HepG2 (cell line): Measurements from ENCODE around the gene COX14. TPM values are rescaled to one million over a fixed set of nuclear protein-coding genes. Genes with fewer than 3 reads are reported as not detected.

Experiments used
- ARID5B ChIP-seq: IDR thresholded peaks from 2 replicates; pipeline ENCODE4 v1.4.0; 2020; ENCODE audit warnings: mild to moderate bottlenecking, missing genetic modification reagents
- CEBPG ChIP-seq: IDR thresholded peaks from 2 replicates; pipeline ENCODE4 v1.6.1; 2016
- CTCF ChIP-seq: sonication (generic); formaldehyde crosslinking; IDR thresholded peaks from 2 replicates; pipeline ENCODE4 v1.5.0; 2020; ENCODE audit warnings: mild to moderate bottlenecking, missing genetic modification reagents, moderate library complexity
- GPN1 ChIP-seq: sonication (generic); formaldehyde crosslinking; IDR thresholded peaks from 2 replicates; pipeline ENCODE4 v1.5.1; 2020; ENCODE audit warnings: missing genetic modification reagents, borderline replicate concordance
- KMT2B ChIP-seq: IDR thresholded peaks from 2 replicates; pipeline ENCODE4 v1.6.1; 2016; ENCODE audit warnings: missing genetic modification reagents, missing compliant biosample characterization
- RBFOX2 ChIP-seq: fragments of 200-400 bp; formaldehyde crosslinking; IDR thresholded peaks from 2 replicates; pipeline ENCODE4 v1.6.1; 2017; ENCODE audit warnings: low read depth, mild to moderate bottlenecking, low read length
- SRSF9 ChIP-seq: fragments of 200-400 bp; formaldehyde crosslinking; IDR thresholded peaks from 2 replicates; pipeline ENCODE4 v1.6.1; 2018; ENCODE audit warnings: borderline replicate concordance, mild to moderate bottlenecking, low read depth, low read length; ENCODE audit not compliant: insufficient read depth, poor library complexity, severe bottlenecking
- ZNF704 ChIP-seq: sonication (generic); formaldehyde crosslinking; IDR thresholded peaks from 2 replicates; pipeline ENCODE4 v1.8.1; 2023; ENCODE audit warnings: mild to moderate bottlenecking, inconsistent platforms, moderate library complexity, missing genetic modification reagents, borderline replicate concordance
- polyA plus RNA-seq, 8 experiments: library from polyadenylated mRNA; depleted of rRNA in 3 of 8; stranded (reverse) in 7 of 8; unstranded in 1 of 8; fragments of >200 nt; fragmentation: Illumina TruSeq in 4 of 8; extraction: Trizol in 4 of 8; gene quantifications; 2 replicates each; pipeline versions ENCODE4 v1.2.1 to v1.2.3, GENCODE V29; 2011 to 2016; ENCODE audit warnings: low read depth in 4 of 8, missing spikeins in 1 of 8, mixed read lengths in 1 of 8; ENCODE audit not compliant: insufficient read depth in 1 of 8
- total RNA-seq, 5 experiments: library from RNA; depleted of rRNA; stranded (reverse); fragments of >200 nt; fragmentation: Illumina TruSeq; extraction: Trizol; gene quantifications; 2 replicates each; pipeline ENCODE4 v1.2.3, GENCODE V29; 2016; ENCODE audit warnings: low read depth in 1 of 5

The COX14 gene
- total and polyA plus RNA-seq, 2 of the 13 experiments (the other 11 are each of a cell fraction or from before 2014, with no cell fraction given) = 53.0 to 71.6 TPM

- TF ChIP-seq ARID5B (CRISPR knock-in tag) = 0 out of 2 replicates have a peak, but pooled peaks have one; percentile 5
- peak; percentile 87 for TF ChIP-seq CTCF (CRISPR knock-in tag)
- no peak for TF ChIP-seq GPN1 (CRISPR knock-in tag)
- no peak for TF ChIP-seq ZNF704 (CRISPR knock-in tag)
- peak; percentile 25; the same call in 1 of the 2 replicates for TF ChIP-seq CEBPG (CRISPR knock-in tag)
- TF ChIP-seq KMT2B (CRISPR knock-in tag) = 0 out of 2 replicates have a peak, but pooled peaks have one; percentile 14
- no peak for TF ChIP-seq SRSF9
- TF ChIP-seq RBFOX2 = peak; percentile 36; the same call in 1 of the 2 replicates
Measured at GRCh38 chr12:50088577-50089335, 23.3 kb upstream of the COX14 start (continued).
